MM.1S (cell line): ENCODE data around the gene CISD3.
A peak's percentile ranks its signal among the peaks of the same experiment; 100 is the strongest.

Experiments
- DNase-seq: peaks from one replicate; pipeline ENCODE4 v3.0.0-alpha.2; 2015
- H2AFZ ChIP-seq: fragments of 300-600 bp; sonication (generic); 2 replicates; pipeline ENCODE4 v1.6.0; 2016; ENCODE audit warnings: antibody characterized with exemption, low read length
- H3F3A ChIP-seq: fragments of 300-600 bp; sonication (generic); 2 replicates; pipeline ENCODE4 v1.6.1; 2016; ENCODE audit warnings: mild to moderate bottlenecking, antibody characterized with exemption, low read length, moderate library complexity, mixed read lengths; ENCODE audit not compliant: insufficient read depth
- H3K27ac ChIP-seq: fragments of 300-600 bp; sonication (generic); 2 replicates; pipeline ENCODE4 v1.5.1; 2016; ENCODE audit warnings: mild to moderate bottlenecking, low read length
- H3K27me3 ChIP-seq: fragments of 300-600 bp; sonication (generic); replicated peaks from 2 replicates; pipeline ENCODE4 v1.6.0; 2016; ENCODE audit warnings: low read length; ENCODE audit not compliant: insufficient read depth
- H3K36me3 ChIP-seq: fragments of 300-600 bp; sonication (generic); replicated peaks from 2 replicates; pipeline ENCODE4 v1.6.1; 2016; ENCODE audit warnings: mild to moderate bottlenecking, low read length, mixed read lengths; ENCODE audit not compliant: insufficient read depth
- H3K4me1 ChIP-seq: fragments of 300-600 bp; sonication (generic); 2 replicates; pipeline ENCODE4 v1.6.1; 2016; ENCODE audit warnings: low read length, mixed read lengths
- H3K4me2 ChIP-seq: fragments of 300-600 bp; sonication (generic); 2 replicates; pipeline ENCODE4 v1.6.0; 2016; ENCODE audit warnings: low read depth, low read length
- H3K4me3 ChIP-seq: fragments of 300-600 bp; sonication (generic); 2 replicates; pipeline ENCODE4 v1.5.1; 2016; ENCODE audit warnings: low read length, mixed read lengths
- H3K79me2 ChIP-seq: fragments of 300-600 bp; sonication (generic); 2 replicates; pipeline ENCODE4 v1.6.1; 2016; ENCODE audit warnings: mixed run types, low read length, mixed read lengths
- H3K9ac ChIP-seq: fragments of 300-600 bp; sonication (generic); 2 replicates; pipeline ENCODE4 v1.6.1; 2016; ENCODE audit warnings: low read length, mixed read lengths
- H3K9me2 ChIP-seq: fragments of 300-600 bp; sonication (generic); replicated peaks from 2 replicates; pipeline ENCODE4 v1.6.1; 2016; ENCODE audit warnings: mild to moderate bottlenecking, low read length, mixed read lengths; ENCODE audit not compliant: insufficient read depth
- H3K9me3 ChIP-seq: fragments of 300-600 bp; sonication (generic); replicated peaks from 2 replicates; pipeline ENCODE4 v1.6.1; 2016; ENCODE audit warnings: mild to moderate bottlenecking, low read length, mixed read lengths; ENCODE audit not compliant: insufficient read depth
- H4K20me1 ChIP-seq: fragments of 300-600 bp; sonication (generic); 2 replicates; pipeline ENCODE4 v1.6.1; 2016; ENCODE audit warnings: mild to moderate bottlenecking, low read length, moderate library complexity, mixed read lengths; ENCODE audit not compliant: insufficient read depth
- EZH2 ChIP-seq: fragments of 300-600 bp; sonication (generic); optimal IDR thresholded peaks from 2 replicates; pipeline ENCODE3; 2017; ENCODE audit warnings: low read depth, mild to moderate bottlenecking, antibody characterized with exemption, low read length, mixed read lengths
- EZH2phosphoT487 ChIP-seq: fragments of 300-600 bp; sonication (generic); IDR thresholded peaks from 2 replicates; pipeline ENCODE4 v1.6.1; 2018; ENCODE audit warnings: antibody characterized with exemption, low read length
- TF ChIP-seq, protein P1 (sequence below): fragments of 300-600 bp; sonication (generic); IDR thresholded peaks from 2 replicates; pipeline ENCODE4 v1.5.1; 2016; ENCODE audit warnings: antibody characterized with exemption, low read length, mixed read lengths

CISD3 gene

DNA sequence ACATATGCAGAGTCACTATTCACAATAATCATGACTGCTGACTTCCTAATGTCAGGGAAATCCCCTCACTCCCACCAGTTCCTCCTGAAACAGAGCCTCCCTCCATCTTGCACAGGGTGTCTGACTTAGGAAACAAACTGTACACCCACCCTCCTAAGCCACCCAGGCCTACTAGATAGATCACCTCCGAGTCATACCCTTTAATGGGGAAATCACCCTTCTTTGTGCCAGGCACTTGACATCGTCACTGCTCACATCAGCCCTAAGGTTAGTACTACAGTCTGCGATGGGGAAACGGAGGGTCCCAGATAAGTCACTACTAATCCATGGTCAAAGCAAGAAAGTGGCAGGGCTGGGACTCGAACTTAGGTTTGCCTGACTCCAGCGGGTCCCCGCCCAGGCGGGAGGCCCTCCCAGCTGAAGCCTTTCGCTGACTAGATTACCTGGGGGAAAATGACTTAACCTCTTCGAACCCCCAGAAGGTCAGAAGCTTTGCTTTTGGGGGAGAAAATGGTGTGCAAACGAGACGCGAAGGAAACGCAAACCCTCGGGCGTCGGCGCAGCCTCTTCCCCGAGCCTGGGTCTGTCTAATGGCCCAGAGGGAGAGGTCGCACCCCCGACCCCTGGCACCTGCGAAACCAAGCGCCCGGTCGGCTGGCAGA lies 28.5 kb upstream of the CISD3 start:
- Histone ChIP-seq H3K9ac (peak overlapping the region; percentile 93), H3K9me3 (no peaks in the 10 kb centered on the region), H3K27ac (peak overlapping the region; percentile 98), H3F3A (peaks cover 53% of the 10 kb centered on the region), H3K27me3 (no peaks in the 10 kb centered on the region), H3K4me3 (peak overlapping the region; percentile 62), H3K36me3 (no peaks in the 10 kb centered on the region), H3K9me2 (no peaks in the 10 kb centered on the region), H3K4me1 (peaks cover 14% of the 10 kb centered on the region), H4K20me1 (no peaks in the 10 kb centered on the region), H3K4me2 (peak overlapping the region; percentile 89), H3K79me2 (peaks cover 24% of the 10 kb centered on the region), H2AFZ (peak overlapping the region; percentile 23; the same call in 1 of the 2 replicates)
- DNase-seq: peak; percentile 72
- TF ChIP-seq EZH2 (no peak), EZH2phosphoT487 (no peak)
- TF ChIP-seq, protein P1, sequence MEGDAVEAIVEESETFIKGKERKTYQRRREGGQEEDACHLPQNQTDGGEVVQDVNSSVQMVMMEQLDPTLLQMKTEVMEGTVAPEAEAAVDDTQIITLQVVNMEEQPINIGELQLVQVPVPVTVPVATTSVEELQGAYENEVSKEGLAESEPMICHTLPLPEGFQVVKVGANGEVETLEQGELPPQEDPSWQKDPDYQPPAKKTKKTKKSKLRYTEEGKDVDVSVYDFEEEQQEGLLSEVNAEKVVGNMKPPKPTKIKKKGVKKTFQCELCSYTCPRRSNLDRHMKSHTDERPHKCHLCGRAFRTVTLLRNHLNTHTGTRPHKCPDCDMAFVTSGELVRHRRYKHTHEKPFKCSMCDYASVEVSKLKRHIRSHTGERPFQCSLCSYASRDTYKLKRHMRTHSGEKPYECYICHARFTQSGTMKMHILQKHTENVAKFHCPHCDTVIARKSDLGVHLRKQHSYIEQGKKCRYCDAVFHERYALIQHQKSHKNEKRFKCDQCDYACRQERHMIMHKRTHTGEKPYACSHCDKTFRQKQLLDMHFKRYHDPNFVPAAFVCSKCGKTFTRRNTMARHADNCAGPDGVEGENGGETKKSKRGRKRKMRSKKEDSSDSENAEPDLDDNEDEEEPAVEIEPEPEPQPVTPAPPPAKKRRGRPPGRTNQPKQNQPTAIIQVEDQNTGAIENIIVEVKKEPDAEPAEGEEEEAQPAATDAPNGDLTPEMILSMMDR: no peak

DNA sequence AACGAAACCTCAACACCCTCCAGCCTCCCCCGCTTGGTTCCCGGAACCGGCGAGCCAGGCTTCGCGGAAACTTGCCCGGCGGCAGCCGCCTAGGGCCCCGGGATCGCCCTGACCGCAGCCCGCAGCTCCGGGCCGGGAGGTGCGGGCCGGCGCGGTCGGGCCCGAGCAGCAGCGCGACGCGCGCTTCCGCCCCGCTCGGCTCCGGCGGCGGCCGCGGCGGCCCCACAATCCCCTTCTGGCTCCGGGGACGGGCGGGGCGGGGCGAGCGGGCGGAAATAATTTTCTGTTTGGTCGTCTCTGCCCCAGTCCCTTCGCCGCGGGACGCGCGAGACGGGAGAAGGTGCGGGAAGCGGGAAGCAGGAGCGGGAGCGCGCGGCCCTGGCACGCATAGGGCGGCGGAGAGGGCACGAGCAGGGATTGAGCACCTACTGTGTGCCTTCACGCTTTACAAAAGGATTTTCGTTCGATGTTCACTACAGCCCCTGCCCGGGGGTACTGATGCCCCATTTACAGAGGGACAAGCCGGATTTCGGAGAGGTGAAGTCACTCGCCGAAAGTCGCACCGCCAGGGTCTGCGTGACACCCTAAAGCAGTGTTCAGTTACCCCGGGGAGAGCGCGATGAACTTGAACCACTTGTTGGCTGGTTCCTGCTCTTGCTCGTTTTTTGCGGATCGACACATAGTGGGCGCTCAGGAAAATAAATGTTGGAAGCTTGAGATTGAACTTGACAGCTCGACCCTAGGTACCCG lies 27.8 kb upstream of the CISD3 start:
- Histone ChIP-seq H3F3A (peaks cover 50% of the 10 kb centered on the region), H3K36me3 (no peaks in the 10 kb centered on the region), H3K4me2 (peak overlapping the region; percentile 89), H3K27ac (peak overlapping the region; percentile 98), H3K79me2 (peaks cover 31% of the 10 kb centered on the region), H3K9me2 (no peaks in the 10 kb centered on the region), H3K4me3 (peak overlapping the region; percentile 86), H2AFZ (peak overlapping the region; percentile 23; the same call in 1 of the 2 replicates), H4K20me1 (no peaks in the 10 kb centered on the region), H3K4me1 (peaks cover 18% of the 10 kb centered on the region), H3K9ac (peak overlapping the region; percentile 93), H3K27me3 (no peaks in the 10 kb centered on the region), H3K9me3 (no peaks in the 10 kb centered on the region)
- DNase-seq: peak; percentile 84
- TF ChIP-seq EZH2 (no peak), EZH2phosphoT487 (no peak)
- TF ChIP-seq, protein P1: no peak

- Histone ChIP-seq H3K9me2 (no peaks in the 10 kb centered on the region), H3K27me3 (no peaks in the 10 kb centered on the region), H3F3A (peaks cover 50% of the 10 kb centered on the region), H3K36me3 (0 out of 2 replicates have a peak, but pooled peaks cover 5% of the 10 kb centered on the region), H3K4me3 (peak overlapping the region; percentile 86), H3K9me3 (no peaks in the 10 kb centered on the region), H3K4me1 (peaks cover 20% of the 10 kb centered on the region), H2AFZ (peak overlapping the region; percentile 61), H3K4me2 (peak overlapping the region; percentile 89), H3K79me2 (peaks cover 39% of the 10 kb centered on the region), H3K9ac (peak overlapping the region; percentile 93), H3K27ac (peak overlapping the region; percentile 98), H4K20me1 (no peaks in the 10 kb centered on the region)
- peak; percentile 54 for DNase-seq
- TF ChIP-seq EZH2phosphoT487 (no peak), EZH2 (no peak)
- TF ChIP-seq, protein P1: no peak
Observed at GRCh38 chr17:38702916-38703741, 27.0 kb upstream of the CISD3 start.
